ENCODE measurements around the gene RAP1B. TPM values are rescaled to one million over a fixed set of nuclear protein-coding genes. Genes with fewer than 3 reads are reported as not detected.
"Not testable (repeated sequence)": the region's sequence is repeated elsewhere in the genome, so short reads cannot be mapped to it uniquely, and the experiment has no call there.

RAP1B gene
- total and polyA plus RNA-seq, 12 donors, result 74.6 to 302 (median 165) TPM

DNA sequence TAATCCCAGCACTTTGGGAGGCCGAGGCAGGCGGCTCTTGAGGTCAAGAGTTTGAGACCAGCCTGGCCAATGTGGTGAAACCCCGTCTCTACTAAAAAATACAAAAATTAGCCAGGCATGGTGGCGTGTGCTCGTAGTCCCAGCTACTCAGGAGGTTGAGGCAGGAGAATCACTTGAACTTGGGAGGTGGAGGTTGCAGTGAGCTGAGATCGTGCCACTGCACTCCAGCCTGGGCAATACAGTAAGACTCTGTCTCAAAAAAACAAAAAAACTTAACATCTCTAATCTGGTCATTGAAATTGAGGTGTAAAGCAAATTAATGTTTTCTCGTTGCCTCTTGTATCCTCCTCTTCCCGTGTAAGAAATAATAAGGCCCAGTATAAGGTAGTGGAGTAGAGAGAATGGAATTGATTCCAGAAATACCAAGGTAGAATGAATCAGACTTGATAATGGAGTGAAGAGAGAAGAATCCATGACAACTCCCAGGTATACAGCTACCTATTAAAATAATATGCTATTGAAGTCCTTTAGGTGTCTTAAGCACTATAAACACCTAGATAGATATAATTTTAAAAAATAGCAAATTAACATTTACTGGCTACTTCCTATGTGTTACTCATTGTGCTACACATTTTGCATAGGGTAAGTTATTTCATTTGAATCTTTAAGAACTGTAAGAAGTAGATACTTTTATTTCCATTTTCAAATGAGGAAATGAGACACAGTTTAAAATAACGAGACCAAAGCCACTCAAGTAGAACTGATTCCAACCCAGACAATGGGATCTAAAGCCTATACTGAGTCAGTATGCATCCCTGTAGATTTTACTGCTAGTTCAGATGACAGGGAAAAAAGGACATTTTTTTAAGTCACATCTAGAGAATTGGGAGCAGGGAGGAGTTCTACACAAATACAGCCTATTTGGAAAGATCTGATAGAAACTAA lies 23.2 kb downstream of the RAP1B start:
- Histone ChIP-seq H3K4me1 (replicated peaks in 1 of 2) (peaks cover 9 to 64% of the 10 kb centered on the region in 2 donors), H3K36me3 (replicated peaks in 1 of 2) (no peaks in the 10 kb centered on the region), H3K4me3 (no peak overlapping the region), H3K27ac (no peak overlapping the region), H3K27me3 (no peaks in the 10 kb centered on the region), H3K9me3 (replicated peaks in 1 of 3) (no peaks in the 10 kb centered on the region)
- no peak for DNase-seq
- 86 to 92% (median 88%) methylated on average over 8 to 9 of the region's 9 CpGs for WGBS, 4 donors
- TF ChIP-seq, protein P1, sequence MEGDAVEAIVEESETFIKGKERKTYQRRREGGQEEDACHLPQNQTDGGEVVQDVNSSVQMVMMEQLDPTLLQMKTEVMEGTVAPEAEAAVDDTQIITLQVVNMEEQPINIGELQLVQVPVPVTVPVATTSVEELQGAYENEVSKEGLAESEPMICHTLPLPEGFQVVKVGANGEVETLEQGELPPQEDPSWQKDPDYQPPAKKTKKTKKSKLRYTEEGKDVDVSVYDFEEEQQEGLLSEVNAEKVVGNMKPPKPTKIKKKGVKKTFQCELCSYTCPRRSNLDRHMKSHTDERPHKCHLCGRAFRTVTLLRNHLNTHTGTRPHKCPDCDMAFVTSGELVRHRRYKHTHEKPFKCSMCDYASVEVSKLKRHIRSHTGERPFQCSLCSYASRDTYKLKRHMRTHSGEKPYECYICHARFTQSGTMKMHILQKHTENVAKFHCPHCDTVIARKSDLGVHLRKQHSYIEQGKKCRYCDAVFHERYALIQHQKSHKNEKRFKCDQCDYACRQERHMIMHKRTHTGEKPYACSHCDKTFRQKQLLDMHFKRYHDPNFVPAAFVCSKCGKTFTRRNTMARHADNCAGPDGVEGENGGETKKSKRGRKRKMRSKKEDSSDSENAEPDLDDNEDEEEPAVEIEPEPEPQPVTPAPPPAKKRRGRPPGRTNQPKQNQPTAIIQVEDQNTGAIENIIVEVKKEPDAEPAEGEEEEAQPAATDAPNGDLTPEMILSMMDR (IDR thresholded peaks at IDR 0.05), result no peak
- TF ChIP-seq POLR2A (IDR thresholded peaks at IDR 0.05), result no peak
- intact Hi-C loops (cut with DNase I), result no loop called here

DNA sequence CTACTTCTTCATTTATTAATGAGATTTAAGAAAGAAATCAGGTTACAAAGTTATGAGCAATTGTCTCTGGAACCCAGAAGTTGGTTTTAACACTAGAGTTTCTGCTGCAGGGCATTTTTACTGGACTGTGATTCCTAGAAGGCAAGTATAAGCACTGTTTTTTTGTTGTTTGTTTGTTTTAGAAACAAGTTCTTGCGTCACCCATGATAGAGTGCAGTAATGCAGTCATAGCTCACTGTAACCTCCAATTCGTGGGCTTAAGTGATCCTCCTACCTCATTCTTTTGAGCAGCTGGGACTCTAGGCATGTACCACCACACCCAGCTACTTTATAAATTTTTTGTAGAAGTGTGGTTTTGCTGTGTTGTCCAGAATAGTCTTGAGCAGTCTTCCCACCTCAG lies 25.6 kb downstream of the RAP1B start:
- Histone ChIP-seq H3K36me3 (replicated peaks in 1 of 2) (no peaks in the 10 kb centered on the region), H3K27ac (no peak overlapping the region), H3K4me1 (replicated peaks in 1 of 2) (peaks cover 15 to 61% of the 10 kb centered on the region in 2 donors), H3K9me3 (replicated peaks in 1 of 3) (no peaks in the 10 kb centered on the region), H3K27me3 (no peaks in the 10 kb centered on the region), H3K4me3 (no peak overlapping the region)
- DNase-seq, result no peak
- intact Hi-C loops (cut with DNase I), result no loop called here
- no peak for TF ChIP-seq POLR2A (IDR thresholded peaks at IDR 0.05)
- TF ChIP-seq, protein P1 (IDR thresholded peaks at IDR 0.05), result no peak
- 46 to 58% (median 48%) methylated on average over 2 of the region's 2 CpGs for WGBS, 4 donors

DNA sequence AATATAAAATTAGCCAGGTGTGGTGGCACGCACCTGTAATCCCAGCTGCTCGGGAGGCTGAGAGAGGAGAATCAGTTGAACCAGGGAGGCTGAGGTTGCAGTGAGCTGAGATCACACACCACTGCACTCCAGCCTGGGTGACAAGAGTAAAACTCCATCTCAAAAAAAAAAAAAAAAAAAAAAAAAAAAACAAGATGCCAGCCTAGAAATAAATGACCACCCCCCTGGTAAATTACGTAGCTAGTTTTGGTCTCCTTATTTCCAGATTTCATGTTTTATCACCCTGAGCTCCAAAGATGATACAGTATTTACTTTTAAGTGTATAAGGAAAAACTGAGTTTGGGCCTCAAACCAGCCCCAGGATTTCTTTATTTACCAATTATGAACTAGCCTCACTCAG lies 26.7 kb downstream of the RAP1B start:
- H3K4me3 ChIP-seq; intact Hi-C loops (cut with DNase I); H3K27me3 ChIP-seq; H3K36me3 ChIP-seq (replicated peaks in 1 of 2); H3K9me3 ChIP-seq (replicated peaks in 1 of 3); H3K27ac ChIP-seq; DNase-seq: not testable (repeated sequence)
- WGBS, 4 donors, result 93 to 98% (median 96%) methylated on average over 3 of the region's 3 CpGs
- peaks cover 17 to 56% of the 10 kb centered on the region in 2 donors for H3K4me1 ChIP-seq (replicated peaks in 1 of 2)

DNA sequence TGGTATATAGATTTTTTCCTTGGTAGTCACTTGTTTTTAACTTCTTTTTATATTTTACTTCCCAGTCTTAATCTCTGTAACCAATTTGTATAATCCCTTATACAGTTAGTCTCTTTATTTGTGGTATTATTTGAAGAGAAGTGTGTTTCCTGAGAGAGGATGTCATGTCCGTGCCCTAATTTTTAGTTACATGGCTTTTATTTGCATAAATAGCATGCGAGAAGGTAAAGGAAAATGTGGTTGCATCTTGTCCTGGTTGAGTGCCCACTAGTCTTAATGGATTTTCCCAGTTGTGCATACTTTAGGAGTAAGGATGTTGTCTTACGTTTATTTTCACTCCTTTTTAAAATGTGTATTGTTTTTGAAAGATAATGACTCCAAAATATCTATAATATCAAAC lies 27.5 kb downstream of the RAP1B start:
- Histone ChIP-seq H3K9me3 (replicated peaks in 1 of 3) (no peaks in the 10 kb centered on the region), H3K4me1 (replicated peaks in 1 of 2) (peaks cover 17 to 54% of the 10 kb centered on the region in 2 donors), H3K27me3 (no peaks in the 10 kb centered on the region), H3K27ac (no peak overlapping the region), H3K4me3 (no peak overlapping the region), H3K36me3 (replicated peaks in 1 of 2) (no peaks in the 10 kb centered on the region)
- TF ChIP-seq POLR2A (IDR thresholded peaks at IDR 0.05), result no peak
- TF ChIP-seq, protein P1 (IDR thresholded peaks at IDR 0.05), result no peak
- intact Hi-C loops (cut with DNase I), result no loop called here
- no peak for DNase-seq
- WGBS, 4 donors, result 75 to 79% (median 77%) methylated on average over 3 of the region's 3 CpGs

All from adrenal gland (tissue), 12 donors.